Measurements from ENCODE around the gene TBC1D1. TPM values are rescaled to one million over a fixed set of nuclear protein-coding genes. Genes with fewer than 3 reads are reported as not detected.

TBC1D1 gene
- total RNA-seq, 1 donor from 2014 or later: 78.9 TPM

GRCh38 chr4:38149472-38149996, 258.6 kb downstream of the TBC1D1 start:
- no peaks in the 10 kb centered on the region for H3K36me3 Mint-ChIP-seq
- no peaks in the 10 kb centered on the region for H3K9me3 Mint-ChIP-seq
- H3K4me3 Mint-ChIP-seq: no peak overlapping the region
- peaks cover 33% of the 10 kb centered on the region for H3K27me3 Mint-ChIP-seq (ENCODE audit: low read depth)
- DNase-seq (ENCODE audit: low spot score in 2 of 2, unreplicated experiment in 2 of 2): no peak
- no peak for TF ChIP-seq CTCF (IDR thresholded peaks at IDR 0.05; ENCODE audit: unreplicated experiment)
- H3K27ac Mint-ChIP-seq: peak overlapping the region; percentile 37
- H3K4me1 Mint-ChIP-seq: peaks cover 27% of the 10 kb centered on the region

GRCh38 chr4:38149997-38150671, 259.2 kb downstream of the TBC1D1 start:
- H3K4me3 Mint-ChIP-seq: no peak overlapping the region
- DNase-seq (ENCODE audit: low spot score in 2 of 2, unreplicated experiment in 2 of 2): no peak
- peaks cover 33% of the 10 kb centered on the region for H3K27me3 Mint-ChIP-seq (ENCODE audit: low read depth)
- H3K27ac Mint-ChIP-seq: no peak overlapping the region
- TF ChIP-seq CTCF (IDR thresholded peaks at IDR 0.05; ENCODE audit: unreplicated experiment): no peak
- peaks cover 30% of the 10 kb centered on the region for H3K4me1 Mint-ChIP-seq
- no peaks in the 10 kb centered on the region for H3K9me3 Mint-ChIP-seq
- H3K36me3 Mint-ChIP-seq: no peaks in the 10 kb centered on the region

- Mint-ChIP-seq H3K36me3 (no peaks in the 10 kb centered on the region), H3K9me3 (no peaks in the 10 kb centered on the region), H3K27ac (no peak overlapping the region), H3K4me1 (peaks cover 30% of the 10 kb centered on the region), H3K4me3 (no peak overlapping the region), H3K27me3 (ENCODE audit: low read depth) (peaks cover 33% of the 10 kb centered on the region)
- no peak for DNase-seq (ENCODE audit: low spot score in 2 of 2, unreplicated experiment in 2 of 2)
- TF ChIP-seq CTCF (IDR thresholded peaks at IDR 0.05; ENCODE audit: unreplicated experiment): no peak
Observed at GRCh38 chr4:38150766-38151165, 259.9 kb downstream of the TBC1D1 start.

GRCh38 chr4:38151873-38152272, 261.0 kb downstream of the TBC1D1 start:
- Mint-ChIP-seq H3K36me3 (no peaks in the 10 kb centered on the region), H3K27ac (no peak overlapping the region), H3K4me1 (peaks cover 30% of the 10 kb centered on the region)

GRCh38 chr4:38152305-38152704, 261.4 kb downstream of the TBC1D1 start:
- Mint-ChIP-seq H3K27ac (no peak overlapping the region), H3K36me3 (no peaks in the 10 kb centered on the region), H3K27me3 (ENCODE audit: low read depth) (peaks cover 32% of the 10 kb centered on the region), H3K9me3 (no peaks in the 10 kb centered on the region), H3K4me1 (peaks cover 32% of the 10 kb centered on the region), H3K4me3 (no peak overlapping the region)
- TF ChIP-seq CTCF (IDR thresholded peaks at IDR 0.05; ENCODE audit: unreplicated experiment): no peak
- DNase-seq (ENCODE audit: low spot score in 2 of 2, unreplicated experiment in 2 of 2): no peak

More at GRCh38 chr4:38151873-38152272, 261.0 kb downstream of the TBC1D1 start:
- peaks cover 35% of the 10 kb centered on the region for H3K27me3 Mint-ChIP-seq (ENCODE audit: low read depth)
- no peak for TF ChIP-seq CTCF (IDR thresholded peaks at IDR 0.05; ENCODE audit: unreplicated experiment)
- no peak for DNase-seq (ENCODE audit: low spot score in 2 of 2, unreplicated experiment in 2 of 2)
- no peak overlapping the region for H3K4me3 Mint-ChIP-seq
- no peaks in the 10 kb centered on the region for H3K9me3 Mint-ChIP-seq

Data from mesothelial cell of epicardium (in vitro differentiated cells).